Esophagus muscularis mucosa (tissue), 4 donors: Measurements from ENCODE around the gene ADGRG4.

Source experiments
- CTCF ChIP-seq, 3 experiments: fragments of 200-600 bp in 2 of 3; fragments of 450-650 bp in 1 of 3; sonication (generic) in 2 of 3; IDR thresholded peaks; one replicate each; pipeline ENCODE4 v1.5.1; 2017 to 2019; ENCODE audit warnings: antibody characterized with exemption in 3 of 3, mild to moderate bottlenecking in 2 of 3, moderate library complexity in 1 of 3
- EP300 ChIP-seq: sonication (generic); formaldehyde crosslinking; IDR thresholded peaks from one replicate; pipeline ENCODE4 v1.6.1; 2017; ENCODE audit warnings: antibody characterized with exemption
- POLR2A ChIP-seq: fragments of 450-650 bp; IDR thresholded peaks from one replicate; pipeline ENCODE4 v1.6.1; 2017; ENCODE audit warnings: antibody characterized with exemption, moderate library complexity, mild to moderate bottlenecking, low read depth

GRCh38 chrX:136353526-136354093, 52.8 kb downstream of the ADGRG4 start:
- TF ChIP-seq EP300 (no peak), POLR2A (no peak), CTCF (IDR thresholded peaks at IDR 0.05) (no peak)
